Tibial artery (tissue), 4 donors: ENCODE measurements around the gene CPXM1.

ENCODE experiments used
- DNase-seq, 2 donors: peaks; one replicate each; pipeline ENCODE4 v3.0.0-alpha.2; 2019
- H3K27ac ChIP-seq, 2 donors: fragments of 200-600 bp; sonication (generic) in 1 of 2; 1 replicate in 1 of 2; 2 replicates in 1 of 2; pipeline ENCODE4 v1.5.1; 2018 to 2019; ENCODE audit warnings: mild to moderate bottlenecking in 1 of 2
- H3K27me3 ChIP-seq, 2 donors: fragments of 200-600 bp; sonication (generic) in 1 of 2; one replicate each; pipeline versions ENCODE4 v1.5.1 to v1.6.0; 2016 to 2019
- H3K36me3 ChIP-seq, 3 donors: fragments of 200-600 bp; sonication (generic) in 2 of 3; one replicate each; pipeline ENCODE4 v1.5.1; 2016 to 2019; ENCODE audit warnings: mild to moderate bottlenecking in 2 of 3
- H3K4me1 ChIP-seq, 4 donors: fragments of 200-600 bp; sonication (generic) in 2 of 4; 1 replicate in 3 of 4; 2 replicates in 1 of 4; pipeline ENCODE4 v1.5.1; 2016 to 2019
- H3K4me3 ChIP-seq, 2 donors: fragments of 200-600 bp; sonication (generic) in 1 of 2; 1 replicate in 1 of 2; 2 replicates in 1 of 2; pipeline ENCODE4 v1.5.1; 2018 to 2019; ENCODE audit warnings: mild to moderate bottlenecking in 2 of 2
- H3K9me3 ChIP-seq, 3 donors: fragments of 200-600 bp; sonication (generic) in 1 of 3; one replicate each; pipeline ENCODE4 v1.5.1; 2016 to 2019
- CTCF ChIP-seq, 2 experiments: fragments of 200-600 bp in 1 of 2; fragments of 450-650 bp in 1 of 2; IDR thresholded peaks; one replicate each; pipeline ENCODE4 v1.5.1; 2017 to 2019; ENCODE audit warnings: antibody characterized with exemption in 2 of 2, mild to moderate bottlenecking in 1 of 2, moderate library complexity in 1 of 2
- intact Hi-C: fragments of 100-400 bp; cut with DNase I; formaldehyde crosslinking; loops from one replicate; pipeline ENCODE4 v1.15.0; 2023; ENCODE audit warnings: low total_unique reads

CPXM1 gene

GRCh38 chr20:2745060-2745910, 55.1 kb downstream of the CPXM1 start:
- intact Hi-C loops: no loop called here
- no peak for DNase-seq

More at GRCh38 chr20:2745060-2745910, 55.1 kb downstream of the CPXM1 start:
- H3K27ac ChIP-seq: no peak overlapping the region
- no peaks in the 10 kb centered on the region for H3K36me3 ChIP-seq
- peaks cover 0 to 6% (median under 1%) of the 10 kb centered on the region in 4 donors for H3K4me1 ChIP-seq
- no peak overlapping the region for H3K4me3 ChIP-seq
- H3K9me3 ChIP-seq: no peaks in the 10 kb centered on the region
- no peak for TF ChIP-seq CTCF (IDR thresholded peaks at IDR 0.05)
- peaks cover 0 to 12% of the 10 kb centered on the region in 2 donors for H3K27me3 ChIP-seq
